Endothelial cell of umbilical vein (primary cell): ENCODE results near the gene DACT2. TPM values are rescaled to one million over a fixed set of nuclear protein-coding genes. Genes with fewer than 3 reads are reported as not detected.
"Not testable (repeated sequence)": the region's sequence is repeated elsewhere in the genome, so short reads cannot be mapped to it uniquely, and the experiment has no call there.

Experiments
- BruUV-seq: library from RNA; stranded (reverse); fragments of 400-500 nt; replicated peaks from 2 replicates; lab custom pipeline; 2021; lab: Mats Ljungman, UMichigan
- CTCF ChIA-PET: fragments of 300-600, 350-600 bp; sonication (Branson Sonifier 250); formaldehyde crosslinking; loops from one replicate; lab custom pipeline; 2021; ENCODE audit warnings: antibody characterized with exemption, inconsistent platforms; lab: Charles Lee
- POLR2A ChIA-PET: fragments of 300-600, 350-600 bp; sonication (Branson Sonifier 250); formaldehyde crosslinking; loops from one replicate; lab custom pipeline; 2021; ENCODE audit warnings: antibody characterized with exemption, inconsistent platforms; lab: Charles Lee
- DNase-seq: peaks from one replicate; pipeline ENCODE4 v3.0.0-alpha.2; 2011; ENCODE audit warnings: low read depth, low spot score
- FAIRE-seq: peaks from 2 replicates; lab custom pipeline; 2011; peaks lifted over from hg19 to GRCh38; lab: Jason Lieb, UNC
- H2AFZ ChIP-seq: 2 replicates; pipeline ENCODE4 v1.6.0; 2012; ENCODE audit warnings: low read depth, low read length, control low read depth, inconsistent platforms
- H3K27ac ChIP-seq: 2 replicates; pipeline ENCODE4 v1.5.1; 2011; ENCODE audit warnings: low read depth, mild to moderate bottlenecking, control low read depth, low read length, moderate library complexity; ENCODE audit not compliant: insufficient read depth
- H3K27me3 ChIP-seq, 2 experiments: 2 replicates each; pipeline versions ENCODE4 v1.6.0 to v1.6.1; 2011; ENCODE audit warnings: low read length in 2 of 2, mixed read lengths in 1 of 2; ENCODE audit not compliant: control insufficient read depth in 2 of 2, insufficient read depth in 2 of 2
- H3K36me3 ChIP-seq, 2 experiments: 2 replicates in 1 of 2; 3 replicates in 1 of 2; pipeline ENCODE4 v1.5.1; 2011; ENCODE audit warnings: low read length in 2 of 2, mild to moderate bottlenecking in 1 of 2, moderate library complexity in 1 of 2; ENCODE audit not compliant: control insufficient read depth in 2 of 2, insufficient read depth in 2 of 2; ENCODE audit errors: extremely low read depth in 1 of 2
- H3K4me1 ChIP-seq: 3 replicates; pipeline ENCODE4 v1.5.1; 2011; ENCODE audit warnings: mild to moderate bottlenecking, low read length; ENCODE audit not compliant: control insufficient read depth, insufficient read depth; ENCODE audit errors: extremely low read depth
- H3K4me2 ChIP-seq: 2 replicates; pipeline ENCODE4 v1.6.1; 2011; ENCODE audit warnings: low read length, control low read depth, mixed read lengths; ENCODE audit not compliant: insufficient read depth
- H3K4me3 ChIP-seq, 3 experiments: fragments of 200-600 bp in 1 of 3; sonication (generic), shearing (Covaris generic) in 1 of 3; replicated peaks in 1 of 3; 2 replicates each; pipeline ENCODE4 v1.5.1; 2011 to 2016; ENCODE audit warnings: control low read depth in 3 of 3, low read length in 3 of 3, mild to moderate bottlenecking in 2 of 3, inconsistent platforms in 1 of 3, low read depth in 1 of 3, moderate library complexity in 1 of 3; ENCODE audit not compliant: insufficient read depth in 1 of 3
- H3K79me2 ChIP-seq: 2 replicates; pipeline ENCODE4 v1.6.0; 2012; ENCODE audit warnings: low read length, inconsistent platforms; ENCODE audit not compliant: control insufficient read depth, insufficient read depth
- H3K9ac ChIP-seq: replicated peaks from 2 replicates; pipeline ENCODE3; 2011; ENCODE audit warnings: low read length, control low read depth; ENCODE audit not compliant: insufficient read depth; ENCODE audit errors: extremely low read depth
- H3K9me1 ChIP-seq: replicated peaks from 3 replicates; pipeline ENCODE4 v1.6.0; 2011; ENCODE audit warnings: mild to moderate bottlenecking, low read length; ENCODE audit not compliant: control insufficient read depth, insufficient read depth; ENCODE audit errors: extremely low read depth
- H3K9me3 ChIP-seq: replicated peaks from 2 replicates; pipeline ENCODE4 v1.5.1; 2012; ENCODE audit warnings: low read length, inconsistent platforms; ENCODE audit not compliant: control insufficient read depth, insufficient read depth
- H4K20me1 ChIP-seq: replicated peaks from 2 replicates; pipeline ENCODE3; 2011; ENCODE audit warnings: mild to moderate bottlenecking, low read length; ENCODE audit not compliant: control insufficient read depth, insufficient read depth; ENCODE audit errors: extremely low read depth
- EZH2 ChIP-seq: IDR thresholded peaks from 2 replicates; pipeline ENCODE4 v1.6.1; 2012; ENCODE audit warnings: borderline replicate concordance, low read depth, mild to moderate bottlenecking, moderate library complexity, low read length, inconsistent platforms; ENCODE audit not compliant: severe bottlenecking
- FOS ChIP-seq: IDR thresholded peaks from 2 replicates; pipeline ENCODE4 v1.6.1; 2011; ENCODE audit warnings: mild to moderate bottlenecking, low read length, moderate library complexity, borderline replicate concordance; ENCODE audit not compliant: insufficient read depth
- GATA2 ChIP-seq: IDR thresholded peaks from 2 replicates; pipeline ENCODE4 v1.7.0; 2011; ENCODE audit warnings: low read depth, mild to moderate bottlenecking, moderate library complexity, mixed read lengths, low read length; ENCODE audit not compliant: insufficient read length, insufficient read depth
- JUN ChIP-seq: IDR thresholded peaks from 2 replicates; pipeline ENCODE4 v1.6.1; 2011; ENCODE audit warnings: borderline replicate concordance, low read depth; ENCODE audit not compliant: insufficient read length, insufficient read depth
- MYC ChIP-seq: IDR thresholded peaks from one replicate; pipeline ENCODE4 v1.6.1; 2011; ENCODE audit warnings: mild to moderate bottlenecking, low read depth, low read length
- POLR2A ChIP-seq: IDR thresholded peaks from 2 replicates; pipeline ENCODE4 v1.6.1; 2012; ENCODE audit warnings: low read depth, mild to moderate bottlenecking, control low read depth, low read length
- POLR2AphosphoS5 ChIP-seq: IDR thresholded peaks from 2 replicates; pipeline ENCODE4 v1.6.1; 2012; ENCODE audit warnings: low read depth, mild to moderate bottlenecking, control low read depth, low read length, moderate library complexity; ENCODE audit not compliant: insufficient read depth
- dilution Hi-C: fragments of 300-500 bp; cut with MboI; formaldehyde crosslinking; loops from one replicate; pipeline ENCODE4 v1.15.0; 2019; ENCODE audit warnings: low sequenced_read_pairs; ENCODE audit not compliant: extremely low pct_ligation_motif_present
- intact Hi-C: fragments of 100-400 bp; cut with micrococcal nuclease; formaldehyde crosslinking; loops from one replicate; pipeline ENCODE4 v1.10.0; 2022
- polyA plus RNA-seq, 4 experiments: library from polyadenylated mRNA; depleted of rRNA in 3 of 4; stranded (reverse) in 3 of 4; unstranded in 1 of 4; fragments of >200 nt; gene quantifications; 2 replicates each; pipeline versions ENCODE4 v1.2.1 to v1.2.3, GENCODE V29; 2011 to 2012; ENCODE audit warnings: missing spikeins in 1 of 4
- total RNA-seq: library from RNA; stranded (reverse); gene quantifications from 2 replicates; pipeline ENCODE4 v1.2.3, GENCODE V29; 2021
- TF ChIP-seq, protein P1 (sequence below), 2 donors: IDR thresholded peaks; 1 replicate in 1 of 2; 2 replicates in 1 of 2; pipeline ENCODE4 v1.5.1; 2011; ENCODE audit warnings: low read length in 2 of 2, mild to moderate bottlenecking in 2 of 2, moderate library complexity in 2 of 2, control low read depth in 1 of 2, inconsistent platforms in 1 of 2, low read depth in 1 of 2; ENCODE audit not compliant: insufficient read depth in 1 of 2; ENCODE audit errors: extremely low read depth in 1 of 2
- TF ChIP-seq, protein P2 (sequence below): IDR thresholded peaks from 2 replicates; pipeline ENCODE4 v1.6.1; 2011; ENCODE audit not compliant: insufficient read depth, insufficient read length

Gene DACT2
- total and polyA plus RNA-seq, 2 donors (not counting 3 experiments of a cell fraction or from before 2014, with no cell fraction given), result not detected

DNA sequence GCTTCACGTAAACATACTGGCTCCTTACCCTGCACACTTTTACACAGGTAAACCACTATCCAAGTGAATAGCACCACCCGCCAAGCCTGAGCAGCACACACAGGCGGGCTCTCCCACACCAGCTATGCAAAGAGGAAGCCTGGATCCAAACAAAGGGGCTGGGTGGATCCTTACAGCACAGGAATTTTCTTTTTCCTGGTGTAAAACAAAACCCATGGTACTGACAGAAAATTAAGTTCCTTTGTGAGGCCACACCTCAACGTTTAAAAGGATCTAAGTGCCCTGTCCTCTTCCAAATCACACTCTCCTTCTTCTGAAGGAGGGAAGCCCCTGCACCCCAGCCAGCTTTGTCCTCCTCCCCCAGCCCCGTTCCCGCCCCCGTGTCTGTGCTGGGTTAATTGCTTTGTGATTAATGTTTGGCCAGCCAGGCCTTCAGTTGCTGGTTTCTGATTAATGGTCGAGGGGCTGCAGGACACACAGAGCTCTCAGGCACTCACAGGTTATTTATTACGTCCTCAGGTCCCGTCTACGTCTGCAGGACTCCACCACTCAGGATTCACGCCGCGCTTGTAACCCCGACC, 6.1 kb downstream of the DACT2 start:
- no peak overlapping the region for H3K4me3 ChIP-seq
- H2AFZ ChIP-seq, result no peak overlapping the region
- no TSS peak for BruUV-seq
- no peaks in the 10 kb centered on the region for H4K20me1 ChIP-seq
- ChIA-PET CTCF (no interaction called here), POLR2A (no interaction called here)
- no peaks in the 10 kb centered on the region for H3K4me1 ChIP-seq
- H3K4me2 ChIP-seq, result no peak overlapping the region
- TF ChIP-seq FOS (no peak), POLR2A (no peak), GATA2 (no peak), MYC (no peak), POLR2AphosphoS5 (no peak), EZH2 (no peak), JUN (no peak)
- TF ChIP-seq, protein P1, sequence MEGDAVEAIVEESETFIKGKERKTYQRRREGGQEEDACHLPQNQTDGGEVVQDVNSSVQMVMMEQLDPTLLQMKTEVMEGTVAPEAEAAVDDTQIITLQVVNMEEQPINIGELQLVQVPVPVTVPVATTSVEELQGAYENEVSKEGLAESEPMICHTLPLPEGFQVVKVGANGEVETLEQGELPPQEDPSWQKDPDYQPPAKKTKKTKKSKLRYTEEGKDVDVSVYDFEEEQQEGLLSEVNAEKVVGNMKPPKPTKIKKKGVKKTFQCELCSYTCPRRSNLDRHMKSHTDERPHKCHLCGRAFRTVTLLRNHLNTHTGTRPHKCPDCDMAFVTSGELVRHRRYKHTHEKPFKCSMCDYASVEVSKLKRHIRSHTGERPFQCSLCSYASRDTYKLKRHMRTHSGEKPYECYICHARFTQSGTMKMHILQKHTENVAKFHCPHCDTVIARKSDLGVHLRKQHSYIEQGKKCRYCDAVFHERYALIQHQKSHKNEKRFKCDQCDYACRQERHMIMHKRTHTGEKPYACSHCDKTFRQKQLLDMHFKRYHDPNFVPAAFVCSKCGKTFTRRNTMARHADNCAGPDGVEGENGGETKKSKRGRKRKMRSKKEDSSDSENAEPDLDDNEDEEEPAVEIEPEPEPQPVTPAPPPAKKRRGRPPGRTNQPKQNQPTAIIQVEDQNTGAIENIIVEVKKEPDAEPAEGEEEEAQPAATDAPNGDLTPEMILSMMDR (IDR thresholded peaks at IDR 0.05; ENCODE audit: extremely low read depth in 1 of 2, insufficient read depth in 1 of 2, low read depth in 1 of 2, low read length in 2 of 2), result no peak
- TF ChIP-seq, protein P2, sequence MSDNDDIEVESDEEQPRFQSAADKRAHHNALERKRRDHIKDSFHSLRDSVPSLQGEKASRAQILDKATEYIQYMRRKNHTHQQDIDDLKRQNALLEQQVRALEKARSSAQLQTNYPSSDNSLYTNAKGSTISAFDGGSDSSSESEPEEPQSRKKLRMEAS, result no peak
- H3K9ac ChIP-seq, result no peak overlapping the region
- intact Hi-C loops (no loop called here), dilution Hi-C loops (no loop called here)
- H3K27ac ChIP-seq, result no peak overlapping the region
- no peak for DNase-seq
- no peaks in the 10 kb centered on the region for H3K79me2 ChIP-seq
- H3K9me1 ChIP-seq, result no peaks in the 10 kb centered on the region
- no peaks in the 10 kb centered on the region for H3K36me3 ChIP-seq
- FAIRE-seq, result no peak
- H3K27me3 ChIP-seq, result peaks cover 10 to 19% of the 10 kb centered on the region in 2 experiments
- no peaks in the 10 kb centered on the region for H3K9me3 ChIP-seq

DNA sequence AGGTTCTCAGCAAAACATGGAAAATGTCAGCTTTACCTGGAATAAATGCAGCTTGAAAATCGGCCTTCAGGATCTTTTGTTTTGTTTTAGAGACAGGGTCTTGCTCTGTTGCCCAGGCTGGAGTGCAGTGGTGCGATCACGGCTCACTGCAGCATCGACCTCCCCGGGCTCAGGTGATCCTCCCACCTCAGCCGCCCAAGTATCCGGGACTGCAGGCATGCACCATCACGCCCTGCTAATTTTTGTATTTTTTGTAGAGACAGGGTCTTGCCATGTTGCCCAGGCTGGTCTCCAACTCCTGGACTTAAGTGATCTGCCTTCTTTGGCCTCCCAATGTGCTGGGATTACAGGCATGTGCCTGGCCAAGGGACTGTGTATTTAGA, 7.5 kb downstream of the DACT2 start:
- BruUV-seq, H3K36me3 ChIP-seq, intact Hi-C loops, POLR2A ChIA-PET, FAIRE-seq, H3K79me2 ChIP-seq, H3K4me2 ChIP-seq, H3K9me3 ChIP-seq, H2AFZ ChIP-seq, H3K9ac ChIP-seq, DNase-seq, CTCF ChIA-PET, H3K27ac ChIP-seq, H3K4me1 ChIP-seq, dilution Hi-C loops, H3K4me3 ChIP-seq, H3K9me1 ChIP-seq, H4K20me1 ChIP-seq: not testable (repeated sequence)
- peaks cover 9 to 12% of the 10 kb centered on the region in 2 experiments for H3K27me3 ChIP-seq
